SK-N-DZ (cell line): ENCODE measurements around the gene BMP6.
"Not testable (repeated sequence)": the region's sequence is repeated elsewhere in the genome, so short reads cannot be mapped to it uniquely, and the experiment has no call there.

Source experiments
- DNase-seq: peaks from one replicate; pipeline ENCODE4 v3.0.0-alpha.2; 2015; ENCODE audit warnings: low spot score

Gene BMP6

GRCh38 chr6:7882505-7883257 lies 156.8 kb downstream of the BMP6 start:
- no peak for DNase-seq

- no peak for DNase-seq
These were observed 157.5 kb downstream of the BMP6 start for GRCh38 chr6:7883381-7883780.

GRCh38 chr6:7886132-7886531 lies 160.2 kb downstream of the BMP6 start:
- DNase-seq: no peak

- no peak for DNase-seq
These were observed 161.5 kb downstream of the BMP6 start for GRCh38 chr6:7887278-7887991.

GRCh38 chr6:7888587-7889357 lies 162.9 kb downstream of the BMP6 start:
- DNase-seq: no peak

- no peak for DNase-seq
These were observed 165.4 kb downstream of the BMP6 start for GRCh38 chr6:7891078-7891872.

GRCh38 chr6:7892367-7892766 lies 166.5 kb downstream of the BMP6 start:
- DNase-seq: not testable (repeated sequence)

GRCh38 chr6:7893342-7893741 lies 167.4 kb downstream of the BMP6 start:
- no peak for DNase-seq

- no peak for DNase-seq
These were observed 168.6 kb downstream of the BMP6 start for GRCh38 chr6:7894262-7895124.

- DNase-seq: no peak
These were observed 169.2 kb downstream of the BMP6 start for GRCh38 chr6:7895125-7895423.

- no peak for DNase-seq
These were observed 170.6 kb downstream of the BMP6 start for GRCh38 chr6:7896465-7896987.

- DNase-seq: no peak
These were observed 171.7 kb downstream of the BMP6 start for GRCh38 chr6:7897461-7898192.

- DNase-seq: not testable (repeated sequence)
These were observed 172.3 kb downstream of the BMP6 start for GRCh38 chr6:7898193-7898586.

- no peak for DNase-seq
These were observed 173.4 kb downstream of the BMP6 start for GRCh38 chr6:7899101-7899888.

GRCh38 chr6:7899889-7900213 lies 174.0 kb downstream of the BMP6 start:
- no peak for DNase-seq

GRCh38 chr6:7900621-7901020 lies 174.7 kb downstream of the BMP6 start:
- DNase-seq: no peak

GRCh38 chr6:7901056-7901455 lies 175.2 kb downstream of the BMP6 start:
- DNase-seq: no peak

GRCh38 chr6:7901780-7902179 lies 175.9 kb downstream of the BMP6 start:
- DNase-seq: no peak

GRCh38 chr6:7902221-7902620 lies 176.3 kb downstream of the BMP6 start:
- DNase-seq: no peak
